SK-N-SH (cell line): ENCODE data around the gene GPC5. TPM values are rescaled to one million over a fixed set of nuclear protein-coding genes. Genes with fewer than 3 reads are reported as not detected.

ENCODE experiments used
- CTCF ChIA-PET: fragments of 300-600, 350-600 bp; formaldehyde crosslinking; extraction: SDS; loops from one replicate; lab custom pipeline; 2021; lab: Yijun Ruan, JAX
- POLR2A ChIA-PET: fragments of 350-600 bp; sonication (Branson Sonifier 250); formaldehyde crosslinking; extraction: SDS; loops from one replicate; lab custom pipeline; 2020; ENCODE audit warnings: antibody characterized with exemption, inconsistent platforms; lab: Yijun Ruan, JAX
- DNase-seq: peaks from one replicate; pipeline ENCODE4 v3.0.0; 2012
- H2AFZ ChIP-seq: fragments of 200-600 bp; sonication (generic); 2 replicates; pipeline ENCODE4 v1.8.1; 2016; ENCODE audit warnings: antibody characterized with exemption, mild to moderate bottlenecking, low read depth
- H3F3A ChIP-seq: fragments of 200-600 bp; sonication (generic); replicated peaks from 2 replicates; pipeline ENCODE3; 2016; ENCODE audit warnings: antibody characterized with exemption, mild to moderate bottlenecking; ENCODE audit not compliant: insufficient read depth
- H3K27ac ChIP-seq, 2 experiments: fragments of 200-500 bp in 1 of 2; fragments of 200-600 bp in 1 of 2; sonication (Bioruptor generic) in 1 of 2; sonication (generic), shearing (Covaris generic) in 1 of 2; 2 replicates each; pipeline versions ENCODE4 v1.5.1 to v1.6.1; 2014 to 2016; ENCODE audit warnings: low read depth in 2 of 2, inconsistent platforms in 1 of 2, low read length in 1 of 2, mild to moderate bottlenecking in 1 of 2, mixed read lengths in 1 of 2
- H3K27me3 ChIP-seq: fragments of 200-600 bp; sonication (generic), shearing (Covaris generic); 2 replicates; pipeline ENCODE4 v1.6.1; 2016; ENCODE audit warnings: mixed run types; ENCODE audit not compliant: insufficient read depth
- H3K36me3 ChIP-seq, 2 experiments: fragments of 200-500 bp in 1 of 2; fragments of 200-600 bp in 1 of 2; sonication (Bioruptor generic) in 1 of 2; sonication (generic) in 1 of 2; replicated peaks in 1 of 2; 2 replicates each; pipeline versions ENCODE3 to v1.5.1; 2014 to 2016; ENCODE audit warnings: low read length in 1 of 2, mild to moderate bottlenecking in 1 of 2; ENCODE audit not compliant: insufficient read depth in 2 of 2, control insufficient read depth in 1 of 2
- H3K4me1 ChIP-seq, 2 experiments: fragments of 200-500 bp in 1 of 2; fragments of 200-600 bp in 1 of 2; sonication (Bioruptor generic) in 1 of 2; sonication (generic), shearing (Covaris generic) in 1 of 2; 2 replicates each; pipeline versions ENCODE4 v1.5.1 to v1.6.1; 2014 to 2016; ENCODE audit warnings: low read depth in 1 of 2, low read length in 1 of 2, mixed run types in 1 of 2; ENCODE audit not compliant: insufficient read depth in 2 of 2, control insufficient read depth in 1 of 2
- H3K4me2 ChIP-seq: fragments of 200-600 bp; sonication (generic), shearing (Covaris generic); 2 replicates; pipeline ENCODE4 v1.6.1; 2017; ENCODE audit warnings: mixed run types
- H3K4me3 ChIP-seq, 2 experiments: fragments of 200-500 bp in 1 of 2; fragments of 200-600 bp in 1 of 2; sonication (Bioruptor generic) in 1 of 2; sonication (generic), shearing (Covaris generic) in 1 of 2; 2 replicates each; pipeline versions ENCODE4 v1.5.1 to v1.8.1; 2014 to 2016; ENCODE audit warnings: low read depth in 2 of 2, inconsistent platforms in 1 of 2, low read length in 1 of 2, mild to moderate bottlenecking in 1 of 2, mixed read lengths in 1 of 2, moderate library complexity in 1 of 2
- H3K79me2 ChIP-seq: fragments of 200-600 bp; sonication (generic); 2 replicates; pipeline ENCODE4 v1.8.1; 2017; ENCODE audit warnings: mild to moderate bottlenecking; ENCODE audit not compliant: insufficient read depth
- H3K9ac ChIP-seq: fragments of 200-600 bp; sonication (generic); 2 replicates; pipeline ENCODE4 v1.6.1; 2017; ENCODE audit warnings: mixed run types
- H3K9me2 ChIP-seq: fragments of 200-600 bp; sonication (generic); 2 replicates; pipeline ENCODE4 v1.6.1; 2017; ENCODE audit warnings: mixed run types
- H3K9me3 ChIP-seq: fragments of 200-600 bp; sonication (generic); 2 replicates; pipeline ENCODE4 v1.6.1; 2017; ENCODE audit warnings: mixed run types, mild to moderate bottlenecking, moderate library complexity
- H4K20me1 ChIP-seq: fragments of 200-600 bp; sonication (generic); 2 replicates; pipeline ENCODE4 v1.6.1; 2017; ENCODE audit warnings: mild to moderate bottlenecking, mixed run types; ENCODE audit not compliant: insufficient read depth
- ELF1 ChIP-seq: IDR thresholded peaks from 2 replicates; pipeline ENCODE4 v1.4.0; 2012
- EP300 ChIP-seq, 2 experiments: IDR thresholded peaks; 2 replicates each; pipeline versions ENCODE4 v1.4.0 to v1.6.1; 2012; ENCODE audit warnings: borderline replicate concordance in 1 of 2, low read depth in 1 of 2, low read length in 1 of 2
- EZH2phosphoT487 ChIP-seq: fragments of 200-600 bp; sonication (generic); IDR thresholded peaks from 2 replicates; pipeline ENCODE4 v1.6.1; 2017; ENCODE audit warnings: low read depth, mixed run types, mild to moderate bottlenecking, antibody characterized with exemption, moderate library complexity, borderline replicate concordance
- FOSL2 ChIP-seq: IDR thresholded peaks from 2 replicates; pipeline ENCODE4 v1.4.0; 2012; ENCODE audit warnings: low read depth, mild to moderate bottlenecking, moderate library complexity, borderline replicate concordance
- GATA2 ChIP-seq: sonication (generic); formaldehyde crosslinking; IDR thresholded peaks from 2 replicates; pipeline ENCODE4 v1.5.0; 2020; ENCODE audit warnings: mild to moderate bottlenecking, missing genetic modification reagents
- IRF3 ChIP-seq: fragments of 150-350 bp; IDR thresholded peaks from 2 replicates; pipeline ENCODE4 v1.6.1; 2016; ENCODE audit warnings: mild to moderate bottlenecking, low read depth, low read length
- JUND ChIP-seq: IDR thresholded peaks from 2 replicates; pipeline ENCODE4 v1.4.0; 2012
- MEF2A ChIP-seq: IDR thresholded peaks from 2 replicates; pipeline ENCODE4 v1.4.0; 2012; ENCODE audit warnings: low read depth, borderline replicate concordance
- NRF1 ChIP-seq: IDR thresholded peaks from 2 replicates; pipeline ENCODE4 v1.6.1; 2012; ENCODE audit warnings: low read depth, mild to moderate bottlenecking, low read length
- RAD21 ChIP-seq: IDR thresholded peaks from 2 replicates; pipeline ENCODE4 v1.6.1; 2012; ENCODE audit warnings: mild to moderate bottlenecking, low read length
- RFX5 ChIP-seq: IDR thresholded peaks from 2 replicates; pipeline ENCODE4 v1.6.1; 2012; ENCODE audit warnings: mild to moderate bottlenecking, improper control_type of control experiment, low read length
- RXRA ChIP-seq: IDR thresholded peaks from 2 replicates; pipeline ENCODE4 v1.4.0; 2012; ENCODE audit warnings: low read depth, mild to moderate bottlenecking, borderline replicate concordance
- SIN3A ChIP-seq: IDR thresholded peaks from 2 replicates; pipeline ENCODE4 v1.6.1; 2012; ENCODE audit warnings: low read depth, mild to moderate bottlenecking, low read length, moderate library complexity, borderline replicate concordance
- SMC3 ChIP-seq: IDR thresholded peaks from 2 replicates; pipeline ENCODE4 v1.6.1; 2012; ENCODE audit warnings: low read depth, low read length, improper control_type of control experiment
- TAF1 ChIP-seq: IDR thresholded peaks from 2 replicates; pipeline ENCODE4 v1.6.1; 2012; ENCODE audit warnings: low read depth, mild to moderate bottlenecking, low read length, moderate library complexity, borderline replicate concordance
- TEAD4 ChIP-seq: IDR thresholded peaks from 2 replicates; pipeline ENCODE4 v1.4.0; 2012; ENCODE audit warnings: mild to moderate bottlenecking, borderline replicate concordance; ENCODE audit not compliant: insufficient read depth
- YY1 ChIP-seq: IDR thresholded peaks from 2 replicates; pipeline ENCODE4 v1.4.0; 2012; ENCODE audit warnings: low read depth, mild to moderate bottlenecking
- WGBS: methylation state at CpG from one replicate; pipeline ENCODE4 v1.1.6; 2017; ENCODE audit warnings: low lambda C conversion rate; 5-methylcytosine and 5-hydroxymethylcytosine counted together
- polyA plus RNA-seq, 3 experiments: library from polyadenylated mRNA; depleted of rRNA; stranded (reverse); fragments of >200 nt; gene quantifications; 2 replicates each; pipeline ENCODE4 v1.2.3, GENCODE V29; 2012
- TF ChIP-seq, protein P1 (sequence below): IDR thresholded peaks from 2 replicates; pipeline ENCODE4 v1.4.0; 2012; ENCODE audit warnings: low read depth, borderline replicate concordance
- TF ChIP-seq, protein P2 (sequence below): IDR thresholded peaks from 2 replicates; pipeline ENCODE4 v1.4.0; 2012; ENCODE audit warnings: low read depth, borderline replicate concordance
- TF ChIP-seq, protein P3 (sequence below): fragments of 150-350 bp; IDR thresholded peaks from 2 replicates; pipeline ENCODE4 v1.6.1; 2017; ENCODE audit warnings: antibody characterized with exemption, low read length, low read depth, borderline replicate concordance
- TF ChIP-seq, protein P4 (sequence below): IDR thresholded peaks from 2 replicates; pipeline ENCODE4; 2012

Gene GPC5
- polyA plus RNA-seq, 1 of the 3 experiments (the other 2 are of a cell fraction), result 0.03 TPM

GRCh38 chr13:91383836-91384235, 14.6 kb upstream of the GPC5 start:
- no peak for TF ChIP-seq JUND
- TF ChIP-seq RFX5, result no peak
- TF ChIP-seq FOSL2, result no peak
- no peak for TF ChIP-seq EZH2phosphoT487
- no peak for TF ChIP-seq GATA2 (CRISPR knock-in tag)
- no peak for TF ChIP-seq YY1
- TF ChIP-seq, protein P1, sequence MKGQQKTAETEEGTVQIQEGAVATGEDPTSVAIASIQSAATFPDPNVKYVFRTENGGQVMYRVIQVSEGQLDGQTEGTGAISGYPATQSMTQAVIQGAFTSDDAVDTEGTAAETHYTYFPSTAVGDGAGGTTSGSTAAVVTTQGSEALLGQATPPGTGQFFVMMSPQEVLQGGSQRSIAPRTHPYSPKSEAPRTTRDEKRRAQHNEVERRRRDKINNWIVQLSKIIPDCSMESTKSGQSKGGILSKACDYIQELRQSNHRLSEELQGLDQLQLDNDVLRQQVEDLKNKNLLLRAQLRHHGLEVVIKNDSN, result no peak
- no peak for TF ChIP-seq RXRA
- TF ChIP-seq MEF2A, result no peak
- no peak for TF ChIP-seq RAD21
- TF ChIP-seq, protein P2, sequence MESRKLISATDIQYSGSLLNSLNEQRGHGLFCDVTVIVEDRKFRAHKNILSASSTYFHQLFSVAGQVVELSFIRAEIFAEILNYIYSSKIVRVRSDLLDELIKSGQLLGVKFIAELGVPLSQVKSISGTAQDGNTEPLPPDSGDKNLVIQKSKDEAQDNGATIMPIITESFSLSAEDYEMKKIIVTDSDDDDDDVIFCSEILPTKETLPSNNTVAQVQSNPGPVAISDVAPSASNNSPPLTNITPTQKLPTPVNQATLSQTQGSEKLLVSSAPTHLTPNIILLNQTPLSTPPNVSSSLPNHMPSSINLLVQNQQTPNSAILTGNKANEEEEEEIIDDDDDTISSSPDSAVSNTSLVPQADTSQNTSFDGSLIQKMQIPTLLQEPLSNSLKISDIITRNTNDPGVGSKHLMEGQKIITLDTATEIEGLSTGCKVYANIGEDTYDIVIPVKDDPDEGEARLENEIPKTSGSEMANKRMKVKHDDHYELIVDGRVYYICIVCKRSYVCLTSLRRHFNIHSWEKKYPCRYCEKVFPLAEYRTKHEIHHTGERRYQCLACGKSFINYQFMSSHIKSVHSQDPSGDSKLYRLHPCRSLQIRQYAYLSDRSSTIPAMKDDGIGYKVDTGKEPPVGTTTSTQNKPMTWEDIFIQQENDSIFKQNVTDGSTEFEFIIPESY, result no peak
- no peak for TF ChIP-seq NRF1
- TF ChIP-seq TAF1, result no peak
- TF ChIP-seq, protein P3, sequence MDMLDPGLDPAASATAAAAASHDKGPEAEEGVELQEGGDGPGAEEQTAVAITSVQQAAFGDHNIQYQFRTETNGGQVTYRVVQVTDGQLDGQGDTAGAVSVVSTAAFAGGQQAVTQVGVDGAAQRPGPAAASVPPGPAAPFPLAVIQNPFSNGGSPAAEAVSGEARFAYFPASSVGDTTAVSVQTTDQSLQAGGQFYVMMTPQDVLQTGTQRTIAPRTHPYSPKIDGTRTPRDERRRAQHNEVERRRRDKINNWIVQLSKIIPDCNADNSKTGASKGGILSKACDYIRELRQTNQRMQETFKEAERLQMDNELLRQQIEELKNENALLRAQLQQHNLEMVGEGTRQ, result no peak
- TF ChIP-seq, all 33 proteins: peak for 0
- Histone ChIP-seq H3K4me1 (no peaks in the 10 kb centered on the region), H3K4me3 (no peak overlapping the region), H2AFZ (no peak overlapping the region), H3K27ac (no peak overlapping the region), H3K27me3 (no peaks in the 10 kb centered on the region), H3K79me2 (no peaks in the 10 kb centered on the region), H3K9me3 (no peaks in the 10 kb centered on the region), H3K4me2 (no peak overlapping the region), H3K9me2 (no peaks in the 10 kb centered on the region), H4K20me1 (no peaks in the 10 kb centered on the region), H3K36me3 (no peaks in the 10 kb centered on the region), H3F3A (no peaks in the 10 kb centered on the region), H3K9ac (no peak overlapping the region)
- POLR2A ChIA-PET, result no interaction called here
- no peak for DNase-seq
- 51% methylated on average over 4 of the region's 4 CpGs for WGBS
- CTCF ChIA-PET, result interaction anchor here (0.7 to 12.4 kb wide), 4 partner anchors 211 to 396 kb away, joined by 3 to 107 read pairs (median 4); no protein-coding TSS in a partner anchor

GRCh38 chr13:91384896-91385295, 13.5 kb upstream of the GPC5 start:
- no peaks in the 10 kb centered on the region for H4K20me1 ChIP-seq
- H3K36me3 ChIP-seq, result no peaks in the 10 kb centered on the region
- H3F3A ChIP-seq, result no peaks in the 10 kb centered on the region
- H3K9me3 ChIP-seq, result no peaks in the 10 kb centered on the region
- POLR2A ChIA-PET, result no interaction called here
- DNase-seq, result no peak
- no peak overlapping the region for H2AFZ ChIP-seq
- CTCF ChIA-PET, result interaction anchor here (0.6 kb wide), 1 partner anchor 105 kb away, joined by 3 read pairs; no protein-coding TSS in a partner anchor
- no peak overlapping the region for H3K4me3 ChIP-seq
- no peak overlapping the region for H3K4me2 ChIP-seq
- TF ChIP-seq ELF1 (no peak), NRF1 (no peak), SIN3A (no peak), SMC3 (no peak), TEAD4 (no peak), EP300 (IDR thresholded peaks at IDR 0.05; ENCODE audit: borderline replicate concordance in 1 of 2, low read depth in 1 of 2, low read length in 1 of 2) (no peak), YY1 (no peak), IRF3 (no peak)
- TF ChIP-seq, protein P4, sequence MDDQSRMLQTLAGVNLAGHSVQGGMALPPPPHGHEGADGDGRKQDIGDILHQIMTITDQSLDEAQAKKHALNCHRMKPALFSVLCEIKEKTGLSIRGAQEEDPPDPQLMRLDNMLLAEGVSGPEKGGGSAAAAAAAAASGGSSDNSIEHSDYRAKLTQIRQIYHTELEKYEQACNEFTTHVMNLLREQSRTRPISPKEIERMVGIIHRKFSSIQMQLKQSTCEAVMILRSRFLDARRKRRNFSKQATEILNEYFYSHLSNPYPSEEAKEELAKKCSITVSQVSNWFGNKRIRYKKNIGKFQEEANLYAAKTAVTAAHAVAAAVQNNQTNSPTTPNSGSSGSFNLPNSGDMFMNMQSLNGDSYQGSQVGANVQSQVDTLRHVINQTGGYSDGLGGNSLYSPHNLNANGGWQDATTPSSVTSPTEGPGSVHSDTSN, result no peak
- TF ChIP-seq, protein P1, result no peak
- no peak overlapping the region for H3K9ac ChIP-seq
- H3K27ac ChIP-seq, result no peak overlapping the region
- H3K9me2 ChIP-seq, result no peaks in the 10 kb centered on the region
- H3K79me2 ChIP-seq, result no peaks in the 10 kb centered on the region
- no peaks in the 10 kb centered on the region for H3K4me1 ChIP-seq
- WGBS, result 65% methylated on average over 2 of the region's 2 CpGs
- H3K27me3 ChIP-seq, result no peaks in the 10 kb centered on the region
